ENCODE data around the gene CWF19L2. TPM values are rescaled to one million over a fixed set of nuclear protein-coding genes. Genes with fewer than 3 reads are reported as not detected.

CWF19L2 gene
- total RNA-seq, 1 experiment from 2014 or later: 18.4 TPM

DNA sequence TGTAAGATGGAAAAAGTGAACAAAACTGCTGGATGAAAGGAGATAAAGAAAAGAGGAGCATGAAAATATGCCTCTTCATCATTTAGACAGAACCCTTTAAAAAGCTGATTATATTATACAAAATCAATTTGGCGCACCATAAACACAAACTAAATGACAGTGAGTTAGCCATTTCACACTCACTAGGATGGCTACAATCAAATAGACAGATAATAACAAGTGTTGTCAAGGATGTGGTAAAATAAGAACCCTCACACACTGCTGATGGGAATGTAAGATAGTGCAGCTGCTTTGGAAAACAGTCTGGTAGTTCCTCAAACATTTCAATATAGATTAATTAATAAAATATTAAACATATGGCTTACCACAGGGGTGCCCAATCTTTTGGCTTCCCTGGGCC, 99.7 kb downstream of the CWF19L2 start:
- H3K23me2 ChIP-seq (ENCODE audit: insufficient read length, low read depth, low read length, poor library complexity, severe bottlenecking): no peaks in the 10 kb centered on the region
- 0 out of 5 replicates have a peak, but pooled peaks cover 0 to 3% of the 10 kb centered on the region in 2 experiments for H3K9me3 Mint-ChIP-seq
- no peak overlapping the region for H3K14ac ChIP-seq (ENCODE audit: insufficient read depth, low read length)
- no peaks in the 10 kb centered on the region for H3K79me2 ChIP-seq (ENCODE audit: insufficient read depth, low read length)
- no peak overlapping the region for H3K27ac ChIP-seq (ENCODE audit: insufficient read length, low read depth, low read length)
- no peak overlapping the region for H2AFZ ChIP-seq (ENCODE audit: low read length)
- peaks cover 3% of the 10 kb centered on the region in 2 experiments for H3K4me1 Mint-ChIP-seq
- no peaks in the 10 kb centered on the region for H3K79me1 ChIP-seq (ENCODE audit: insufficient read depth, low read depth, low read length, poor library complexity, severe bottlenecking)
- no peaks in the 10 kb centered on the region for H3K27me3 Mint-ChIP-seq (ENCODE audit: low read depth)
- no peak overlapping the region for H3K4me2 ChIP-seq (ENCODE audit: insufficient read depth, insufficient read length, low read length)
- H3T11ph ChIP-seq (ENCODE audit: low read length): no peak overlapping the region
- no peak overlapping the region for H4K5ac ChIP-seq (ENCODE audit: insufficient read length, low read depth, low read length)
- H2BK120ac ChIP-seq (ENCODE audit: low read depth, low read length, poor library complexity, severe bottlenecking): no peak overlapping the region
- H3K56ac ChIP-seq (ENCODE audit: insufficient read length, low read depth, low read length): no peak overlapping the region
- no peaks in the 10 kb centered on the region for H3K9me3 ChIP-seq (ENCODE audit: control insufficient read depth, low read depth, low read length)
- H3K4me3 Mint-ChIP-seq: no peak overlapping the region
- H3K9ac ChIP-seq (ENCODE audit: extremely low read depth, insufficient read length, low read length): no peak overlapping the region
- no peak overlapping the region for H4K8ac ChIP-seq (replicated peaks; ENCODE audit: insufficient read length, low read depth, low read length)
- no peak overlapping the region for H3K4ac ChIP-seq (ENCODE audit: low read depth, low read length)
- H3K36me3 Mint-ChIP-seq (ENCODE audit: insufficient read depth in 1 of 3, low read depth in 3 of 3): peaks cover 4 to 12% (median 6%) of the 10 kb centered on the region in 3 experiments
- TF ChIP-seq, protein P1, sequence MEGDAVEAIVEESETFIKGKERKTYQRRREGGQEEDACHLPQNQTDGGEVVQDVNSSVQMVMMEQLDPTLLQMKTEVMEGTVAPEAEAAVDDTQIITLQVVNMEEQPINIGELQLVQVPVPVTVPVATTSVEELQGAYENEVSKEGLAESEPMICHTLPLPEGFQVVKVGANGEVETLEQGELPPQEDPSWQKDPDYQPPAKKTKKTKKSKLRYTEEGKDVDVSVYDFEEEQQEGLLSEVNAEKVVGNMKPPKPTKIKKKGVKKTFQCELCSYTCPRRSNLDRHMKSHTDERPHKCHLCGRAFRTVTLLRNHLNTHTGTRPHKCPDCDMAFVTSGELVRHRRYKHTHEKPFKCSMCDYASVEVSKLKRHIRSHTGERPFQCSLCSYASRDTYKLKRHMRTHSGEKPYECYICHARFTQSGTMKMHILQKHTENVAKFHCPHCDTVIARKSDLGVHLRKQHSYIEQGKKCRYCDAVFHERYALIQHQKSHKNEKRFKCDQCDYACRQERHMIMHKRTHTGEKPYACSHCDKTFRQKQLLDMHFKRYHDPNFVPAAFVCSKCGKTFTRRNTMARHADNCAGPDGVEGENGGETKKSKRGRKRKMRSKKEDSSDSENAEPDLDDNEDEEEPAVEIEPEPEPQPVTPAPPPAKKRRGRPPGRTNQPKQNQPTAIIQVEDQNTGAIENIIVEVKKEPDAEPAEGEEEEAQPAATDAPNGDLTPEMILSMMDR (conservative IDR thresholded peaks at IDR 0.05): no peak
- H4K91ac ChIP-seq (ENCODE audit: insufficient read length, low read depth, low read length): no peak overlapping the region
- H2BK20ac ChIP-seq (ENCODE audit: low read depth, low read length, poor library complexity, severe bottlenecking): no peak overlapping the region
- no peaks in the 10 kb centered on the region for H3K4me1 ChIP-seq (ENCODE audit: insufficient read depth, low read length)
- no CpG with 5 or more reads among the region's 1 CpG for WGBS (ENCODE audit: extremely low coverage, insufficient read length, low lambda C conversion rate)
- H2BK15ac ChIP-seq (ENCODE audit: low read depth, low read length): no peak overlapping the region
- no peak overlapping the region for H2AK5ac ChIP-seq (ENCODE audit: insufficient read length, low read length)
- no peak overlapping the region for H2BK12ac ChIP-seq (ENCODE audit: insufficient read length, low read depth, low read length)
- H3K27ac Mint-ChIP-seq: no peak overlapping the region
- no peaks in the 10 kb centered on the region for H4K20me1 ChIP-seq (ENCODE audit: control insufficient read depth, insufficient read depth, insufficient read length)
- no peak overlapping the region for H3K18ac ChIP-seq (ENCODE audit: insufficient read length, low read depth, low read length)
- no peak overlapping the region for H3K23ac ChIP-seq (ENCODE audit: insufficient read length, low read depth, low read length)
- no peak overlapping the region for H2BK5ac ChIP-seq (ENCODE audit: insufficient read length, low read length)
- DNase-seq: no peak
- no peaks in the 10 kb centered on the region for H3K27me3 ChIP-seq (ENCODE audit: insufficient read depth, low read length)

Measured in H9 (cell line).